ENCODE data around the gene CCNB1IP1.
"Not testable (repeated sequence)": the region's sequence is repeated elsewhere in the genome, so short reads cannot be mapped to it uniquely, and the experiment has no call there.

Gene CCNB1IP1

DNA sequence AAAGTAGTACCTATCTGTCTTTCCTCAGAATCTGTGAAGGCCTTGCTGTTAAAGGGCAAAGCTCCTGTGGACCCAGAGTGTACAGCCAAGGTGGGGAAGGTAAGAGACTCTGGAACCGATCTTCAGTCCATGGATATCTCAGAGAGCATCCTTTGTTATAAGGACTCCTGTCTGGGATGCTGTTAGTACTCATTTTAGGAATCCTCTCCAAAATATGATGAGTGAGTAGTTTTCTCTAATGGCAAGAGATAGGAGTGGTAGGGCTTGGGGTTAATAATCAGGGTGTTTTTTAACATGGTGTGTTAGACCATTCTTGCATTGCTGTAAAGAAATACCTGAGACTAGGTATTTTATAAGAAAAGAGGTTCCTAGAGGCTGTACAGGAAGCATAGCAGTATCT is 12.3 kb upstream of the CCNB1IP1 start:
- Histone ChIP-seq H3K9me3 (ENCODE audit: severe bottlenecking) (no peaks in the 10 kb centered on the region), H3K4me1 (ENCODE audit: insufficient read depth, poor library complexity, severe bottlenecking) (peaks cover 6% of the 10 kb centered on the region), H3K36me3 (ENCODE audit: low read depth) (peaks cover 61% of the 10 kb centered on the region), H3K4me3 (ENCODE audit: severe bottlenecking) (no peak overlapping the region), H3K27me3 (ENCODE audit: insufficient read depth, poor library complexity, severe bottlenecking) (no peaks in the 10 kb centered on the region), H3K27ac (ENCODE audit: poor library complexity, severe bottlenecking) (no peak overlapping the region)
- ATAC-seq (ENCODE audit: low read depth): no peak
- no peak for DNase-seq (ENCODE audit: low spot score)
- TF ChIP-seq, protein P1, sequence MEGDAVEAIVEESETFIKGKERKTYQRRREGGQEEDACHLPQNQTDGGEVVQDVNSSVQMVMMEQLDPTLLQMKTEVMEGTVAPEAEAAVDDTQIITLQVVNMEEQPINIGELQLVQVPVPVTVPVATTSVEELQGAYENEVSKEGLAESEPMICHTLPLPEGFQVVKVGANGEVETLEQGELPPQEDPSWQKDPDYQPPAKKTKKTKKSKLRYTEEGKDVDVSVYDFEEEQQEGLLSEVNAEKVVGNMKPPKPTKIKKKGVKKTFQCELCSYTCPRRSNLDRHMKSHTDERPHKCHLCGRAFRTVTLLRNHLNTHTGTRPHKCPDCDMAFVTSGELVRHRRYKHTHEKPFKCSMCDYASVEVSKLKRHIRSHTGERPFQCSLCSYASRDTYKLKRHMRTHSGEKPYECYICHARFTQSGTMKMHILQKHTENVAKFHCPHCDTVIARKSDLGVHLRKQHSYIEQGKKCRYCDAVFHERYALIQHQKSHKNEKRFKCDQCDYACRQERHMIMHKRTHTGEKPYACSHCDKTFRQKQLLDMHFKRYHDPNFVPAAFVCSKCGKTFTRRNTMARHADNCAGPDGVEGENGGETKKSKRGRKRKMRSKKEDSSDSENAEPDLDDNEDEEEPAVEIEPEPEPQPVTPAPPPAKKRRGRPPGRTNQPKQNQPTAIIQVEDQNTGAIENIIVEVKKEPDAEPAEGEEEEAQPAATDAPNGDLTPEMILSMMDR (IDR thresholded peaks at IDR 0.05; ENCODE audit: poor library complexity, severe bottlenecking): no peak

DNA sequence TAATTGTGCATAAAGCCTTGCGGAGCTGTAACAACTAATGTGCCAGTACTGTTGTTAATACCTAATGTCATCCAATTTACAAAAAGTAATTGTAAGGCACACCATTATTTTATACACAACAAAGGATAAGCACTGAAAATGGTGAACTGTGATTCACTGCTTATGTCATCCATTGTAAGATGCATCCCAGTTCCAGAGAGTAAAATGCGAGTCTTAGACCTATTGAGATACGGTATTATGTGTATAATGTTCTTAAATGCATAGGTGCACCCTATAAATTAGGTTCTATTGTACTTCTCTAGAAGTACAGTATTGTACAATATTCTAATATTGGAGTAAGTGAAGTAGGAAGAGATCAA is 10.8 kb upstream of the CCNB1IP1 start:
- ATAC-seq (ENCODE audit: low read depth) (no peak), DNase-seq (ENCODE audit: low spot score) (no peak)
- no peaks in the 10 kb centered on the region for H3K27me3 ChIP-seq (ENCODE audit: insufficient read depth, poor library complexity, severe bottlenecking)
- TF ChIP-seq, protein P1 (IDR thresholded peaks at IDR 0.05; ENCODE audit: poor library complexity, severe bottlenecking): no peak
- H3K9me3 ChIP-seq (ENCODE audit: severe bottlenecking): no peaks in the 10 kb centered on the region
- H3K27ac ChIP-seq (ENCODE audit: poor library complexity, severe bottlenecking): peak overlapping the region; percentile 94
- H3K4me3 ChIP-seq (ENCODE audit: severe bottlenecking): peak overlapping the region; percentile 76
- H3K36me3 ChIP-seq (ENCODE audit: low read depth): peaks cover 46% of the 10 kb centered on the region
- H3K4me1 ChIP-seq (ENCODE audit: insufficient read depth, poor library complexity, severe bottlenecking): peaks cover 6% of the 10 kb centered on the region

DNA sequence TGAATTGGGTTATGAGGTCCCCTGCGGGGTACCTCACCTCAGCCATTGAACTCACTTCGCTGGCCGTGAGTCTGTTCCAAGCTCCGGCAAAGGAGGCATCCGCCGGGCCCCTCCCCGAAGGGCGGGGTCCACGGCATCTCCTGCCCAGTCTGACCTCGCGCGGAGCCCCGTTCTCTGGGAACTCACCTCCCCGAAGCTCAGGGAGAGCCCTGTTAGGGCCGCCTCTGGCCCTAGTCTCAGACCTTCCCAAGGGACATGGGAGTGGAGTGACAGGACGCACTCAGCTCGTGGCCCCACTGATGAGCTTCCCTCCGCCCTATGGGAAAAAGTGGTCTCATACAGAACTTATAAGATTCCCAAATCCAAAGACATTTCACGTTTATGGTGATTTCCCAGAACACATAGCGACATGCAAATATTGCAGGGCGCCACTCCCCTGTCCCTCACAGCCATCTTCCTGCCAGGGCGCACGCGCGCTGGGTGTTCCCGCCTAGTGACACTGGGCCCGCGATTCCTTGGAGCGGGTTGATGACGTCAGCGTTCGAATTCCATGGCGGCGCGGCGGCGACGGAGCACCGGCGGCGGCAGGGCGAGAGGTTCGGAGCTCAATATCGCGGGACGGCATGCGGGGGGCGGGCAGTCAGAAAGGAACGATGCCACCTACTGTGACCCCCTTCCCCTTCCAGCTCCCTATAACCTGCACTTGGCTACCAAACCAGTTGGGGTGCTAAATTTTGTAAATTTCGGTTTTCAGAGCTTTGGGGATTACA is 10.2 kb upstream of the CCNB1IP1 start, which contains the start of gene PARP2:
PARP2 (plus strand) TSS at position 544 of the 770 bp plus-strand sequence; CDS start at position 551, 7 bp downstream.
- peak; percentile 100 for DNase-seq (ENCODE audit: low spot score)
- ATAC-seq (ENCODE audit: low read depth): peak; percentile 99
- TF ChIP-seq, protein P1 (IDR thresholded peaks at IDR 0.05; ENCODE audit: poor library complexity, severe bottlenecking): no peak
- Histone ChIP-seq H3K27me3 (ENCODE audit: insufficient read depth, poor library complexity, severe bottlenecking) (no peaks in the 10 kb centered on the region), H3K27ac (ENCODE audit: poor library complexity, severe bottlenecking) (peak within 1 kb of the TSS; percentile 94), H3K4me3 (ENCODE audit: severe bottlenecking) (peak within 1 kb of the TSS; percentile 76), H3K9me3 (ENCODE audit: severe bottlenecking) (no peaks in the 10 kb centered on the region), H3K36me3 (ENCODE audit: low read depth) (peaks cover 40% of the 10 kb centered on the region), H3K4me1 (ENCODE audit: insufficient read depth, poor library complexity, severe bottlenecking) (peaks cover 6% of the 10 kb centered on the region)

DNA sequence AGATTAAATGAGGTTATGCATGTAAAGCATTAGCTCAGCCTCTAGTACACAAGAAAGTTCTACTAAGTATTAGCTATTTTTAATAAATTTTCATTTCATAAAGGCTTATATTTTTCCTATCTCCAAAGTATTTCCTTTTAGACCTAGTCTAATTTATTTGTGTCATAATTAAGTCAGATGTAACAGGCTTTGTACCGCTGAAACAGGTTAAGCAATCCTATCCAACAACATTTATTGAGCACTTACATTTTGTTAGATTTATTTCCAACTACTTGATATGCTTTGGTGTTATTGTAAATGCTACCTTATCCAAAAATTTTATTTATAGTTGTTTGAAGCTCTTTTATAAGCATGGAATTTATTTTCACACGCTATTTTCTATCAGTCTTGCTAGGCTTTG is 8.6 kb upstream of the CCNB1IP1 start:
- H3K9me3 ChIP-seq (ENCODE audit: severe bottlenecking): no peaks in the 10 kb centered on the region
- peak overlapping the region; percentile 94 for H3K27ac ChIP-seq (ENCODE audit: poor library complexity, severe bottlenecking)
- peaks cover 6% of the 10 kb centered on the region for H3K4me1 ChIP-seq (ENCODE audit: insufficient read depth, poor library complexity, severe bottlenecking)
- peak overlapping the region; percentile 76 for H3K4me3 ChIP-seq (ENCODE audit: severe bottlenecking)
- no peak for DNase-seq (ENCODE audit: low spot score)
- TF ChIP-seq, protein P1 (IDR thresholded peaks at IDR 0.05; ENCODE audit: poor library complexity, severe bottlenecking): no peak
- no peak for ATAC-seq (ENCODE audit: low read depth)
- no peaks in the 10 kb centered on the region for H3K27me3 ChIP-seq (ENCODE audit: insufficient read depth, poor library complexity, severe bottlenecking)
- H3K36me3 ChIP-seq (ENCODE audit: low read depth): peaks cover 27% of the 10 kb centered on the region

DNA sequence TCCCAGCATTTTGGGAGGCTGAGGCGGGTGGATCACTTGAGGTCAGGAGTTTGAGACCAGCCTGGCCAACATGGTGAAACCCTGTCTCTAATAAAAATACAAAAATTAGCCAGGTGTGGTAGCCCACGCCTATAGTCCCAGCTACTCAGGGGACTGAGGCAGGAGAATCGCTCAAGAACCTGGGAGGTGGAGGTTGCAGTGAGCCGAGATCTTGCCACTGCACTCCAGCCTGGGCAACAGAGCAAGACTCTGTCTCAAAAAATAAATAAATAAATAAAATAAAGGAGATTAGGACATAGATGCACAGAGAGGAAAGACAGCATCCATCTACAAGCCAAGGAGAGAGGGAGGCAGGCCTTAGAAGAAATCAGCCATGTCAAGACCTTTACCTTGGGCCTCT is 8.0 kb upstream of the CCNB1IP1 start:
- not testable (repeated sequence) for H3K27me3 ChIP-seq (ENCODE audit: insufficient read depth, poor library complexity, severe bottlenecking); H3K4me3 ChIP-seq (ENCODE audit: severe bottlenecking); H3K27ac ChIP-seq (ENCODE audit: poor library complexity, severe bottlenecking); H3K4me1 ChIP-seq (ENCODE audit: insufficient read depth, poor library complexity, severe bottlenecking); DNase-seq (ENCODE audit: low spot score); H3K9me3 ChIP-seq (ENCODE audit: severe bottlenecking); ATAC-seq (ENCODE audit: low read depth)
- H3K36me3 ChIP-seq (ENCODE audit: low read depth): peaks cover 20% of the 10 kb centered on the region

All from RWPE2 (cell line).